DOHH2 (cell line): ENCODE results near the gene SCYL1.
A peak's percentile ranks its signal among the peaks of the same experiment; 100 is the strongest.
"Not testable (repeated sequence)": the region's sequence is repeated elsewhere in the genome, so short reads cannot be mapped to it uniquely, and the experiment has no call there.

ENCODE experiments used
- H3F3A ChIP-seq: fragments of 200-600 bp; sonication (generic), shearing (Covaris generic); 2 replicates; pipeline ENCODE4 v1.6.0; 2016; ENCODE audit warnings: antibody characterized with exemption, mild to moderate bottlenecking; ENCODE audit not compliant: control insufficient read depth, insufficient read depth
- H3K27ac ChIP-seq: fragments of 200-600 bp; sonication (generic); 2 replicates; pipeline ENCODE4 v1.5.1; 2014; ENCODE audit warnings: low read depth, mild to moderate bottlenecking, low read length, moderate library complexity
- H3K27me3 ChIP-seq: fragments of 200-600 bp; sonication (generic); 2 replicates; pipeline ENCODE4 v1.6.1; 2014; ENCODE audit warnings: mild to moderate bottlenecking, low read length, mixed read lengths; ENCODE audit not compliant: control insufficient read depth
- H3K36me3 ChIP-seq: fragments of 200-600 bp; sonication (generic); 2 replicates; pipeline ENCODE4 v1.6.1; 2014; ENCODE audit warnings: mild to moderate bottlenecking, low read length, moderate library complexity, mixed read lengths; ENCODE audit not compliant: control insufficient read depth
- H3K4me1 ChIP-seq: fragments of 200-600 bp; sonication (generic); 2 replicates; pipeline ENCODE4 v1.6.1; 2014; ENCODE audit warnings: mild to moderate bottlenecking, low read length, mixed read lengths; ENCODE audit not compliant: control insufficient read depth
- H3K4me2 ChIP-seq: fragments of 200-600 bp; sonication (generic); 2 replicates; pipeline ENCODE4 v1.6.0; 2014; ENCODE audit warnings: mild to moderate bottlenecking, low read length, moderate library complexity
- H3K4me3 ChIP-seq: fragments of 200-600 bp; sonication (generic); 2 replicates; pipeline ENCODE4 v1.5.1; 2014; ENCODE audit warnings: mild to moderate bottlenecking, low read length, mixed read lengths
- H3K79me2 ChIP-seq: fragments of 200-600 bp; sonication (generic); 2 replicates; pipeline ENCODE4 v1.6.1; 2014; ENCODE audit warnings: mild to moderate bottlenecking, low read length, mixed read lengths; ENCODE audit not compliant: control insufficient read depth
- H3K9me2 ChIP-seq: fragments of 200-600 bp; sonication (generic); replicated peaks from 2 replicates; pipeline ENCODE4 v1.6.1; 2014; ENCODE audit warnings: mild to moderate bottlenecking, low read length, mixed read lengths; ENCODE audit not compliant: control insufficient read depth
- H3K9me3 ChIP-seq: fragments of 200-600 bp; sonication (generic); 2 replicates; pipeline ENCODE4 v1.6.1; 2014; ENCODE audit warnings: antibody characterized with exemption, low read length, mixed read lengths; ENCODE audit not compliant: control insufficient read depth, insufficient read depth
- H4K20me1 ChIP-seq: fragments of 200-600 bp; sonication (generic); 2 replicates; pipeline ENCODE4 v1.6.0; 2014; ENCODE audit warnings: low read depth, mild to moderate bottlenecking, antibody characterized with exemption, low read length, moderate library complexity; ENCODE audit not compliant: control insufficient read depth, insufficient read depth
- CTCF ChIP-seq: fragments of 200-600 bp; sonication (generic); IDR thresholded peaks from one replicate; pipeline ENCODE4 v1.5.1; 2014; ENCODE audit warnings: antibody characterized with exemption, mild to moderate bottlenecking, low read depth, low read length; ENCODE audit not compliant: poor library complexity, severe bottlenecking
- EZH2phosphoT487 ChIP-seq: fragments of 200-600 bp; sonication (generic); IDR thresholded peaks from 2 replicates; pipeline ENCODE4 v1.6.1; 2017; ENCODE audit warnings: borderline replicate concordance, mild to moderate bottlenecking, antibody characterized with exemption, low read length, moderate library complexity, mixed read lengths

The SCYL1 gene

DNA sequence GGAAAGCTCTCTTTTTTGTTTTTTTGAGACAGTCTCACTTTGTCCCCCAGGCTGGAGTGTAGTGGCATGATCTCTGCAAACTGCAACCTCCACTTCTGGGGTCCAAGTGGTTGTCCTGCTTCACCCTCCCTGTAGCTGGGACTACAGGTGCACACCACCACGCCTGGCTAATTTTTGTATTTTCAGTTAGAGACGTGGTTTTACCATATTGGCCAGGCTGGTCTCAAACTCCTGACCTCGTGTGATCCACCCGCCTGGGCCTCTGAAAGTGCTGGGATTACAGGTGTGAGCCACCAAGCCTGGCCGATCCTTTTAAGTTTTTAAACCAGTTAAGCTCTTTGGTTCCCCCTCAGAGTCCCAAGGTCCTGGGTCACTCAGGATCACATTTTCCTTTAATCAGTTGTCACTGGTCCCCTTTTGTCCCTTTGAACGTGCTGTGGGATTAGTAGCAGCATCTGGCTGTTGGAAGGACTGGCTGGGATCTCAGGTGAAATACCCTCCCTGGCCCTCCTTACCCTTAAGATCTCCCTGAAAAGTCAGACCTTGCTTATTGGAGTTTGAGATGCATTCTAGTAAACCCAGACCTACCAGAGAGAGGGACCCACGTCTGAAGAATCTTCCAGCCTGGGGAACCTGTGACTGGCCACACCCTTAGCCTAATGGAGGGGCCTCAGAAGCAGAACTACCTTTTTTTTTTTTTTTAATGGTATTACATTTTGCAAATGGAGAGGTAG lies 17.9 kb upstream of the SCYL1 start:
- peaks cover 75% of the 10 kb centered on the region for H3F3A ChIP-seq
- H3K9me3 ChIP-seq, result no peaks in the 10 kb centered on the region
- peak overlapping the region; percentile 85 for H3K4me3 ChIP-seq
- H3K27ac ChIP-seq, result peak overlapping the region; percentile 99
- no peaks in the 10 kb centered on the region for H3K27me3 ChIP-seq
- no peak for TF ChIP-seq EZH2phosphoT487
- no peak for TF ChIP-seq CTCF
- peaks cover 23% of the 10 kb centered on the region for H4K20me1 ChIP-seq
- H3K79me2 ChIP-seq, result peaks cover 44% of the 10 kb centered on the region
- peaks cover 48% of the 10 kb centered on the region for H3K36me3 ChIP-seq
- H3K4me1 ChIP-seq, result peaks cover 84% of the 10 kb centered on the region
- H3K9me2 ChIP-seq, result no peaks in the 10 kb centered on the region
- H3K4me2 ChIP-seq, result peak overlapping the region; percentile 92

DNA sequence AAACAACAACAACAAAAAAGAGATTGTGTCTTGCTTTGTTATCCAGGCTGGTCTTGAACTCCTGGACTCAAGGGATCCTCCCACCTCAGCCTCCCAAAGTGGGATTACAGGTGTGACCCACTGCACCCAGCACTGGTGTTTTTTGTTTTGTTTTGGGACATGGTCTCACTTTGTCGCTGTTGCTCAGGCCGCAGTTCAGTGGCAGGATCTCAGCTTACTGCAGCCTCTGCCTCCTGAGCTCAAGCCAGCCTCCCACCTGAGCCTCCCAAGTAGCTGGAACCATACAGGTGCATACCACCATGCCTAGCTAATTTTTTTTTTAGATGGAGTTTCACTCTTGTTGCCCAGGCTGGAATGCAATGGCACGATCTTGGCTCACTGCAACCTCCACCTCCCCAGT lies 12.6 kb upstream of the SCYL1 start:
- H3K4me2 ChIP-seq, H3K36me3 ChIP-seq, H3K9me3 ChIP-seq, H3K9me2 ChIP-seq, H3K27ac ChIP-seq, H3K79me2 ChIP-seq, H3K27me3 ChIP-seq, H3K4me3 ChIP-seq, H4K20me1 ChIP-seq: not testable (repeated sequence)
- H3K4me1 ChIP-seq, result peaks cover 41% of the 10 kb centered on the region
- H3F3A ChIP-seq, result peaks cover 30% of the 10 kb centered on the region

GRCh38 chr11:65516135-65516968 lies 8.5 kb upstream of the SCYL1 start:
- Histone ChIP-seq H3K27me3 (no peaks in the 10 kb centered on the region; the same call in 1 of the 2 replicates), H4K20me1 (no peaks in the 10 kb centered on the region), H3K36me3 (no peaks in the 10 kb centered on the region), H3F3A (peaks cover 11% of the 10 kb centered on the region), H3K9me2 (no peaks in the 10 kb centered on the region), H3K27ac (no peak overlapping the region), H3K79me2 (no peaks in the 10 kb centered on the region), H3K4me2 (no peak overlapping the region), H3K4me1 (peaks cover 7% of the 10 kb centered on the region; the same call in 1 of the 2 replicates), H3K4me3 (no peak overlapping the region), H3K9me3 (no peaks in the 10 kb centered on the region)
- TF ChIP-seq CTCF (no peak), EZH2phosphoT487 (no peak)

DNA sequence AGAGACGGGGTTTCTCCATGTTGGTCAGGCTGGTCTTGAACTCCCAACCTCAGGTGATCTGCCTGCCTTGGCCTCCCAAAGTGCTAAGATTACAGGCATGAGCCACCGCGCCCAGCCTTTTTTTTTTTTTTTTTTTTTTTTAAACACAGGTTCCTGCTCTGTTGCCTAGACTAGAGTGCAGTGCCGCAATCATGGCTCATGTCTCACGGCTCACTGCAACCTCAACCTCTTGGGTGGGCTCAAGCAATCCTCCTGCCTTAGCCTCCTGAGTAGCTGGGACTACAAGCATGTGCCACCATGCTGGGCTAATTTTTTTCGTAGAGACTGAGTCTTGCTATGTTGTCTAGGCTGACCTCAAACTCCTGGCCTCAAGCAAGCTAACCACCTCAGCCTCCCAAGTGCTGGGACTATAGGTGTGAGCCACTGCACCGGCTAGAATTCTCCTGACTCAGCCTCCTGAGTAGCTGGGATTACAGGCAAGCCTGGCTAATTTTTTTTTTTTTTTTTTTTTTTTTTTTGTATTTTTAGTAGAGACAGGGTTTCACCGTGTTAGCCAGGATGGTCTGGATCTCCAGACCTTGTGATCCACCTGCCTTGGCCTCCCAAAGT lies 5.8 kb upstream of the SCYL1 start:
- not testable (repeated sequence) for H3K4me3 ChIP-seq, H3K27me3 ChIP-seq, H3K36me3 ChIP-seq, H3K4me2 ChIP-seq, H3K79me2 ChIP-seq, H3K9me2 ChIP-seq, H4K20me1 ChIP-seq, H3K27ac ChIP-seq, H3K9me3 ChIP-seq
- peaks cover 14% of the 10 kb centered on the region for H3F3A ChIP-seq
- H3K4me1 ChIP-seq, result peaks cover 22% of the 10 kb centered on the region

DNA sequence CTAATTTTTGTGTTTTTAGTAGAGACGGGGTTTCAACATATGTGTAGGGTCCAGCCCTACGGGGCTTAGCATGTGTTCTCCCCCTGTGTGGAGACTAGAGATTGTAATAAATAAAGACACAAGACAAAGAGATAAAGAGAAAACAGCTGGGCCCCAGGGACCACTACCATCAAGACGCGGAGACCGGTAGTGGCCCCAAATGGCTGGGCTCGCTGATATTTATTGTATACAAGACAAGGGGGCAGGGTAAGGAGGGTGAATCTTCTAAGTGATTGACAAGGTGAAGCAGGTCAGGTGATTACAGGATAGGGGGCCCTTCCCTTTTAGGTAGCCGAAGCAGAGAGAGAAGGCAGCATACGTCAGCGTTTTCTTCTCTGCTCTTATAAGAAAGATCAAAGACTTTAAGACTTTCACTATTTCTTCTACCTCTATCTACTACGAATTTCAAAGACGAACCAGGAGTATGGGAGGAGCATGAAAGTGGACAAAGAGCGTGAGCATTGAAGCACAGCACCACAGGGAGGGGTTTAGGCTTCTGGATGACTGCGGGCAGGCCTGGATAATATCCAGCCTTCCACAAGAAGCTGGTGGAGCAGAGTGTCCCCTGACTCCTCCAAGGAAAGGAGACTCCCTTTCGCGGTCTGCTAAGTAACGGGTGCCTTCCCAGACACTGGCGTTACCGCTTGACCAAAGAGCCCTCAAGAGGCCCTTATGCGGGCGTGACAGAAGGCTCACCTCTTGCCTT lies 2.9 kb upstream of the SCYL1 start:
- not testable (repeated sequence) for H3K4me3 ChIP-seq, H4K20me1 ChIP-seq, H3K9me3 ChIP-seq, H3K9me2 ChIP-seq, H3K27ac ChIP-seq, H3K27me3 ChIP-seq, H3F3A ChIP-seq, H3K4me2 ChIP-seq
- H3K79me2 ChIP-seq, result peaks cover 19% of the 10 kb centered on the region
- peaks cover 31% of the 10 kb centered on the region for H3K4me1 ChIP-seq
- H3K36me3 ChIP-seq, result peaks cover 17% of the 10 kb centered on the region
